Peyer's patch (tissue), 4 donors: ENCODE results near the gene POMGNT1.

ENCODE experiments used
- CTCF ChIP-seq, 6 experiments: fragments of 450-650 bp in 4 of 6; fragments of 200-600 bp in 2 of 6; sonication (generic) in 1 of 6; IDR thresholded peaks; one replicate each; pipeline ENCODE4 v1.5.1; 2017 to 2019; ENCODE audit warnings: antibody characterized with exemption in 6 of 6, mild to moderate bottlenecking in 3 of 6, moderate library complexity in 1 of 6
- POLR2A ChIP-seq, 2 donors: fragments of 450-650 bp; IDR thresholded peaks; one replicate each; pipeline ENCODE4 v1.5.1; 2017; ENCODE audit warnings: antibody characterized with exemption in 2 of 2, mild to moderate bottlenecking in 2 of 2, moderate library complexity in 2 of 2

DNA sequence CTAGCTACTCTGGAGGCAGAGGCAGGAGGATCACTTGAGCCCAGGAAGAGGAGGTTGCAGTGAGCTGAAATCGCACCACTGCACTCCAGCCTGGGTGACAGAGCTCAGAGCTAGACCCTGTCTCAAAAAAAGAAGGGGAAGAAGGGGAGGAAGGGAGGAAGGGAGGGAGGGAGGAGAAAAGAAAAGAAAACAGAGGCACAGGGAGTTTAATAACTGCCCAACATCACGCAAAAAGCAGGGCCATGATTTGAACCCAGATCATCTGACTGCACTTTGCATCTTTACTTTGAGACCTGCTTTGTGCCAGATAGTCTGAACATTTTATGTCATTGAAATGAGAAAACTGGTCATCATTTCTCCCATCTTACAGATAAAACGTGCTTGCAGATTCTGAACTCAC lies 6.9 kb upstream of the POMGNT1 start:
- TF ChIP-seq POLR2A (IDR thresholded peaks at IDR 0.05) (no peak), CTCF (IDR thresholded peaks at IDR 0.05) (no peak)
